HG03378 (cell line): Measurements from ENCODE around the gene MAN1C1.

Experiments used
- ATAC-seq: cut with Tn5 transposase; IDR thresholded peaks from one replicate; pipeline ENCODE4 v1.9.1; 2021; ENCODE audit warnings: mild to moderate bottlenecking, moderate library complexity; ENCODE audit not compliant: unreplicated experiment

Gene MAN1C1

GRCh38 chr1:25795946-25796810 lies 179.6 kb downstream of the MAN1C1 start:
- no peak for ATAC-seq

- ATAC-seq = no peak
Measured at GRCh38 chr1:25796811-25797458, 180.3 kb downstream of the MAN1C1 start.

- no peak for ATAC-seq
Measured at GRCh38 chr1:25797939-25798338, 181.3 kb downstream of the MAN1C1 start.

GRCh38 chr1:25798666-25799351 lies 182.2 kb downstream of the MAN1C1 start:
- ATAC-seq = no peak

- ATAC-seq = no peak
Measured at GRCh38 chr1:25799352-25799934, 182.9 kb downstream of the MAN1C1 start.

GRCh38 chr1:25799935-25800702 lies 183.5 kb downstream of the MAN1C1 start, which contains the start of gene SELENON:
Gene SELENON (plus strand): TSS chr1:25800193. CDS start chr1:25800231, 38 bp downstream.
- no peak for ATAC-seq

GRCh38 chr1:25800703-25801377 lies 184.2 kb downstream of the MAN1C1 start:
- no peak for ATAC-seq

- ATAC-seq = no peak
Measured at GRCh38 chr1:25802915-25803314, 186.3 kb downstream of the MAN1C1 start.

GRCh38 chr1:25803368-25803767 lies 186.8 kb downstream of the MAN1C1 start:
- ATAC-seq = no peak

GRCh38 chr1:25804244-25804963 lies 187.8 kb downstream of the MAN1C1 start:
- ATAC-seq = no peak

GRCh38 chr1:25804964-25805862 lies 188.6 kb downstream of the MAN1C1 start:
- no peak for ATAC-seq

GRCh38 chr1:25805863-25806225 lies 189.3 kb downstream of the MAN1C1 start:
- no peak for ATAC-seq

- ATAC-seq = no peak
Measured at GRCh38 chr1:25806418-25806817, 189.8 kb downstream of the MAN1C1 start.

- no peak for ATAC-seq
Measured at GRCh38 chr1:25807480-25808390, 191.1 kb downstream of the MAN1C1 start.

GRCh38 chr1:25808481-25809244 lies 192.1 kb downstream of the MAN1C1 start:
- ATAC-seq = no peak

- ATAC-seq = no peak
Measured at GRCh38 chr1:25809283-25809926, 192.8 kb downstream of the MAN1C1 start.
